SK-N-SH (cell line): ENCODE results near the gene PRIM2. TPM values are rescaled to one million over a fixed set of nuclear protein-coding genes. Genes with fewer than 3 reads are reported as not detected.
"Not testable (repeated sequence)": the region's sequence is repeated elsewhere in the genome, so short reads cannot be mapped to it uniquely, and the experiment has no call there.

Source experiments
- CTCF ChIA-PET: fragments of 300-600, 350-600 bp; formaldehyde crosslinking; extraction: SDS; loops from one replicate; lab custom pipeline; 2021; lab: Yijun Ruan, JAX
- POLR2A ChIA-PET: fragments of 350-600 bp; sonication (Branson Sonifier 250); formaldehyde crosslinking; extraction: SDS; loops from one replicate; lab custom pipeline; 2020; ENCODE audit warnings: antibody characterized with exemption, inconsistent platforms; lab: Yijun Ruan, JAX
- DNase-seq: peaks from one replicate; pipeline ENCODE4 v3.0.0; 2012
- H2AFZ ChIP-seq: fragments of 200-600 bp; sonication (generic); 2 replicates; pipeline ENCODE4 v1.8.1; 2016; ENCODE audit warnings: antibody characterized with exemption, mild to moderate bottlenecking, low read depth
- H3F3A ChIP-seq: fragments of 200-600 bp; sonication (generic); replicated peaks from 2 replicates; pipeline ENCODE3; 2016; ENCODE audit warnings: antibody characterized with exemption, mild to moderate bottlenecking; ENCODE audit not compliant: insufficient read depth
- H3K27ac ChIP-seq, 2 experiments: fragments of 200-500 bp in 1 of 2; fragments of 200-600 bp in 1 of 2; sonication (Bioruptor generic) in 1 of 2; sonication (generic), shearing (Covaris generic) in 1 of 2; 2 replicates each; pipeline versions ENCODE4 v1.5.1 to v1.6.1; 2014 to 2016; ENCODE audit warnings: low read depth in 2 of 2, inconsistent platforms in 1 of 2, low read length in 1 of 2, mild to moderate bottlenecking in 1 of 2, mixed read lengths in 1 of 2
- H3K27me3 ChIP-seq: fragments of 200-600 bp; sonication (generic), shearing (Covaris generic); 2 replicates; pipeline ENCODE4 v1.6.1; 2016; ENCODE audit warnings: mixed run types; ENCODE audit not compliant: insufficient read depth
- H3K36me3 ChIP-seq, 2 experiments: fragments of 200-500 bp in 1 of 2; fragments of 200-600 bp in 1 of 2; sonication (Bioruptor generic) in 1 of 2; sonication (generic) in 1 of 2; replicated peaks in 1 of 2; 2 replicates each; pipeline versions ENCODE3 to v1.5.1; 2014 to 2016; ENCODE audit warnings: low read length in 1 of 2, mild to moderate bottlenecking in 1 of 2; ENCODE audit not compliant: insufficient read depth in 2 of 2, control insufficient read depth in 1 of 2
- H3K4me1 ChIP-seq, 2 experiments: fragments of 200-500 bp in 1 of 2; fragments of 200-600 bp in 1 of 2; sonication (Bioruptor generic) in 1 of 2; sonication (generic), shearing (Covaris generic) in 1 of 2; 2 replicates each; pipeline versions ENCODE4 v1.5.1 to v1.6.1; 2014 to 2016; ENCODE audit warnings: low read depth in 1 of 2, low read length in 1 of 2, mixed run types in 1 of 2; ENCODE audit not compliant: insufficient read depth in 2 of 2, control insufficient read depth in 1 of 2
- H3K4me2 ChIP-seq: fragments of 200-600 bp; sonication (generic), shearing (Covaris generic); 2 replicates; pipeline ENCODE4 v1.6.1; 2017; ENCODE audit warnings: mixed run types
- H3K4me3 ChIP-seq, 2 experiments: fragments of 200-500 bp in 1 of 2; fragments of 200-600 bp in 1 of 2; sonication (Bioruptor generic) in 1 of 2; sonication (generic), shearing (Covaris generic) in 1 of 2; 2 replicates each; pipeline versions ENCODE4 v1.5.1 to v1.8.1; 2014 to 2016; ENCODE audit warnings: low read depth in 2 of 2, inconsistent platforms in 1 of 2, low read length in 1 of 2, mild to moderate bottlenecking in 1 of 2, mixed read lengths in 1 of 2, moderate library complexity in 1 of 2
- H3K79me2 ChIP-seq: fragments of 200-600 bp; sonication (generic); 2 replicates; pipeline ENCODE4 v1.8.1; 2017; ENCODE audit warnings: mild to moderate bottlenecking; ENCODE audit not compliant: insufficient read depth
- H3K9ac ChIP-seq: fragments of 200-600 bp; sonication (generic); 2 replicates; pipeline ENCODE4 v1.6.1; 2017; ENCODE audit warnings: mixed run types
- H3K9me2 ChIP-seq: fragments of 200-600 bp; sonication (generic); 2 replicates; pipeline ENCODE4 v1.6.1; 2017; ENCODE audit warnings: mixed run types
- H3K9me3 ChIP-seq: fragments of 200-600 bp; sonication (generic); 2 replicates; pipeline ENCODE4 v1.6.1; 2017; ENCODE audit warnings: mixed run types, mild to moderate bottlenecking, moderate library complexity
- H4K20me1 ChIP-seq: fragments of 200-600 bp; sonication (generic); 2 replicates; pipeline ENCODE4 v1.6.1; 2017; ENCODE audit warnings: mild to moderate bottlenecking, mixed run types; ENCODE audit not compliant: insufficient read depth
- ELF1 ChIP-seq: IDR thresholded peaks from 2 replicates; pipeline ENCODE4 v1.4.0; 2012
- EP300 ChIP-seq, 2 experiments: IDR thresholded peaks; 2 replicates each; pipeline versions ENCODE4 v1.4.0 to v1.6.1; 2012; ENCODE audit warnings: borderline replicate concordance in 1 of 2, low read depth in 1 of 2, low read length in 1 of 2
- FOSL2 ChIP-seq: IDR thresholded peaks from 2 replicates; pipeline ENCODE4 v1.4.0; 2012; ENCODE audit warnings: low read depth, mild to moderate bottlenecking, moderate library complexity, borderline replicate concordance
- FOXJ3 ChIP-seq: sonication (generic); formaldehyde crosslinking; IDR thresholded peaks from 2 replicates; pipeline ENCODE4 v1.5.1; 2020; ENCODE audit warnings: mild to moderate bottlenecking, missing genetic modification reagents
- GABPA ChIP-seq: IDR thresholded peaks from 2 replicates; pipeline ENCODE4 v1.4.0; 2012; ENCODE audit warnings: low read depth, mild to moderate bottlenecking
- JUND ChIP-seq: IDR thresholded peaks from 2 replicates; pipeline ENCODE4 v1.4.0; 2012
- RAD21 ChIP-seq: IDR thresholded peaks from 2 replicates; pipeline ENCODE4 v1.6.1; 2012; ENCODE audit warnings: mild to moderate bottlenecking, low read length
- RCOR1 ChIP-seq: fragments of 150-350 bp; IDR thresholded peaks from 2 replicates; pipeline ENCODE4 v1.6.1; 2017; ENCODE audit warnings: antibody characterized with exemption, low read length
- RFX5 ChIP-seq: IDR thresholded peaks from 2 replicates; pipeline ENCODE4 v1.6.1; 2012; ENCODE audit warnings: mild to moderate bottlenecking, improper control_type of control experiment, low read length
- SIN3A ChIP-seq: IDR thresholded peaks from 2 replicates; pipeline ENCODE4 v1.6.1; 2012; ENCODE audit warnings: low read depth, mild to moderate bottlenecking, low read length, moderate library complexity, borderline replicate concordance
- TEAD4 ChIP-seq: IDR thresholded peaks from 2 replicates; pipeline ENCODE4 v1.4.0; 2012; ENCODE audit warnings: mild to moderate bottlenecking, borderline replicate concordance; ENCODE audit not compliant: insufficient read depth
- WGBS: methylation state at CpG from one replicate; pipeline ENCODE4 v1.1.6; 2017; ENCODE audit warnings: low lambda C conversion rate; 5-methylcytosine and 5-hydroxymethylcytosine counted together
- polyA plus RNA-seq, 3 experiments: library from polyadenylated mRNA; depleted of rRNA; stranded (reverse); fragments of >200 nt; gene quantifications; 2 replicates each; pipeline ENCODE4 v1.2.3, GENCODE V29; 2012
- TF ChIP-seq, protein P1 (sequence below): fragments of 150-350 bp; IDR thresholded peaks from 2 replicates; pipeline ENCODE4 v1.6.1; 2016; ENCODE audit warnings: mild to moderate bottlenecking, low read depth, low read length
- TF ChIP-seq, protein P2 (sequence below): IDR thresholded peaks from 2 replicates; pipeline ENCODE4; 2012

The PRIM2 gene
- polyA plus RNA-seq, 1 of the 3 experiments (the other 2 are of a cell fraction), result 14.1 TPM

DNA sequence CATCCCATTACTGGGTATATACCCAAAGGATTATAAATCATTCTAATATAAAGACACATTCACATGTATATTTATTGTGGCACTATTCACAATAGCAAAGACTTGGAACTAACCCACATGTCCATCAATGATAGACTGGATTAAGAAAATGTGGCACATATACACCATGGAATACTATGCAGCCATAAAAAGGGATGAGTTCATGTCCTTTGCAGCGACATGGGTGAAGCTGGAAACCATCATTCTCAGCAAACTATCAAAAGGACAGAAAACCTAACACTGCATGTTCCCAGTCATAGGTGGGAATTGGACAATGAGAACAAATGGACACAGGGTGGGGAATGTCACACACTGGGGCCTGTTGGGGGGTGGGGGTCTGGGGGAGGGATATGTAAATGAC, 24.0 kb upstream of the PRIM2 start:
- DNase-seq, H4K20me1 ChIP-seq, H3K4me3 ChIP-seq, H3K27me3 ChIP-seq, POLR2A ChIA-PET, H3K9me3 ChIP-seq, CTCF ChIA-PET, H3F3A ChIP-seq, H3K36me3 ChIP-seq, H3K9me2 ChIP-seq, H3K27ac ChIP-seq, H3K4me1 ChIP-seq, H2AFZ ChIP-seq, H3K79me2 ChIP-seq, H3K4me2 ChIP-seq, H3K9ac ChIP-seq: not testable (repeated sequence)
- WGBS, result 35% methylated on average over 1 of the region's 1 CpG

DNA sequence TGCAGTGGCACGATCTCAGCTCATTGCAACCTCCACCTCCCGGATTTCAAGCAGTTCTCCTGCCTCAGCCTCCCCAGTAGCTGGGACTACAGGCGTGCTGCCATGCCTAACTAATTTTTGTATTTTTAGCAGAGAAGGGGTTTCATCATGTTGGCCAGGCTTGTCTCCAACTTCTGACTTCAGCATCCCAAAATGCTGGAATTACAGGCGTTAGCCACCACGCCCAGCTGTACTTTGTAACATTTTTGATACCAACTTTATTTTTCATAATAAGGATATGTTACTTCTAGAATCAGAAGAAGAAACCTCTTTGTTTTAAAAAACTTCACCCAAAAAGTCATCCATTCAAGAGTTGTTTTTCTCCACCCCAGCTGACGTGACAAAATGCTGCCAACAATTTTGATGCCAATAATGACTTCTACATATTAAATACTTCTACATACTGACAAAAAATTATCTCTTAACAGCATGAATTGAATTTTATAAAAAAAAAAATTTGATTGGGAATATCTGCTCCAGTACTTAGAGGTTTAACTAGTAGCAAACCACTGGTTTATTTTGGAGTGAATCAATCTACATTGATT, 22.5 kb upstream of the PRIM2 start:
- no peak for DNase-seq
- Histone ChIP-seq H3K4me3 (no peak overlapping the region), H3K79me2 (no peaks in the 10 kb centered on the region), H3K27me3 (no peaks in the 10 kb centered on the region), H3F3A (peaks cover 7% of the 10 kb centered on the region), H2AFZ (no peak overlapping the region), H3K9me3 (no peaks in the 10 kb centered on the region), H3K27ac (no peak overlapping the region), H3K9ac (no peak overlapping the region), H4K20me1 (no peaks in the 10 kb centered on the region), H3K4me2 (no peak overlapping the region), H3K9me2 (no peaks in the 10 kb centered on the region), H3K36me3 (no peaks in the 10 kb centered on the region), H3K4me1 (no peaks in the 10 kb centered on the region)
- 78% methylated on average over 6 of the region's 6 CpGs for WGBS
- POLR2A ChIA-PET, result no interaction called here
- TF ChIP-seq JUND (no peak), RAD21 (no peak), ELF1 (no peak), EP300 (IDR thresholded peaks at IDR 0.05; ENCODE audit: borderline replicate concordance in 1 of 2, low read depth in 1 of 2, low read length in 1 of 2) (no peak), RFX5 (no peak), FOSL2 (no peak), GABPA (no peak), SIN3A (no peak), RCOR1 (no peak), TEAD4 (no peak), FOXJ3 (CRISPR knock-in tag) (no peak)
- TF ChIP-seq, protein P1, sequence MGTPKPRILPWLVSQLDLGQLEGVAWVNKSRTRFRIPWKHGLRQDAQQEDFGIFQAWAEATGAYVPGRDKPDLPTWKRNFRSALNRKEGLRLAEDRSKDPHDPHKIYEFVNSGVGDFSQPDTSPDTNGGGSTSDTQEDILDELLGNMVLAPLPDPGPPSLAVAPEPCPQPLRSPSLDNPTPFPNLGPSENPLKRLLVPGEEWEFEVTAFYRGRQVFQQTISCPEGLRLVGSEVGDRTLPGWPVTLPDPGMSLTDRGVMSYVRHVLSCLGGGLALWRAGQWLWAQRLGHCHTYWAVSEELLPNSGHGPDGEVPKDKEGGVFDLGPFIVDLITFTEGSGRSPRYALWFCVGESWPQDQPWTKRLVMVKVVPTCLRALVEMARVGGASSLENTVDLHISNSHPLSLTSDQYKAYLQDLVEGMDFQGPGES, result no peak
- TF ChIP-seq, protein P2, sequence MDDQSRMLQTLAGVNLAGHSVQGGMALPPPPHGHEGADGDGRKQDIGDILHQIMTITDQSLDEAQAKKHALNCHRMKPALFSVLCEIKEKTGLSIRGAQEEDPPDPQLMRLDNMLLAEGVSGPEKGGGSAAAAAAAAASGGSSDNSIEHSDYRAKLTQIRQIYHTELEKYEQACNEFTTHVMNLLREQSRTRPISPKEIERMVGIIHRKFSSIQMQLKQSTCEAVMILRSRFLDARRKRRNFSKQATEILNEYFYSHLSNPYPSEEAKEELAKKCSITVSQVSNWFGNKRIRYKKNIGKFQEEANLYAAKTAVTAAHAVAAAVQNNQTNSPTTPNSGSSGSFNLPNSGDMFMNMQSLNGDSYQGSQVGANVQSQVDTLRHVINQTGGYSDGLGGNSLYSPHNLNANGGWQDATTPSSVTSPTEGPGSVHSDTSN, result no peak
- CTCF ChIA-PET, result interaction anchor here (1.1 kb wide), 1 partner anchor 21 kb away, joined by 3 read pairs; no protein-coding TSS in a partner anchor
